ENCODE data around the gene MMRN1.

DNA sequence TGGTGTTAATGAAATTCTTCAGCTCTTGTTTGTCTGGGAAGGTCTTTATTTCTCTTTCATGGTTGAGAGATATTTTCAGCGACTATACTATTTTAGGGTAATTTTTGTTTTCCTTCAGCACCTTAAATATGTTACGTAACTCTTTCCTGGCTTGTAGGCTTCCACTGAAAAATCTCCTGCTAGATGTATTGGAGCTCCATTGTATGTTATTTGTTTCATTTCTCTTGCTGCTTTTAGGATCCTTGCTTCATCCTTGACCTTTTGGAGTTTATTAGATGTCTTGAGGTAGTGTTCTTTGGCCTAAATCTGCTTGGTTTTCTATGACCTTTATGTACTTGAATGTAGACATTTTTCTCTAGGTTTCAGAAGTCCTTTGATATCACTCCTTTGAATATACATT lies 93.6 kb downstream of the MMRN1 start:
- TF ChIP-seq, protein P1, sequence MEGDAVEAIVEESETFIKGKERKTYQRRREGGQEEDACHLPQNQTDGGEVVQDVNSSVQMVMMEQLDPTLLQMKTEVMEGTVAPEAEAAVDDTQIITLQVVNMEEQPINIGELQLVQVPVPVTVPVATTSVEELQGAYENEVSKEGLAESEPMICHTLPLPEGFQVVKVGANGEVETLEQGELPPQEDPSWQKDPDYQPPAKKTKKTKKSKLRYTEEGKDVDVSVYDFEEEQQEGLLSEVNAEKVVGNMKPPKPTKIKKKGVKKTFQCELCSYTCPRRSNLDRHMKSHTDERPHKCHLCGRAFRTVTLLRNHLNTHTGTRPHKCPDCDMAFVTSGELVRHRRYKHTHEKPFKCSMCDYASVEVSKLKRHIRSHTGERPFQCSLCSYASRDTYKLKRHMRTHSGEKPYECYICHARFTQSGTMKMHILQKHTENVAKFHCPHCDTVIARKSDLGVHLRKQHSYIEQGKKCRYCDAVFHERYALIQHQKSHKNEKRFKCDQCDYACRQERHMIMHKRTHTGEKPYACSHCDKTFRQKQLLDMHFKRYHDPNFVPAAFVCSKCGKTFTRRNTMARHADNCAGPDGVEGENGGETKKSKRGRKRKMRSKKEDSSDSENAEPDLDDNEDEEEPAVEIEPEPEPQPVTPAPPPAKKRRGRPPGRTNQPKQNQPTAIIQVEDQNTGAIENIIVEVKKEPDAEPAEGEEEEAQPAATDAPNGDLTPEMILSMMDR (IDR thresholded peaks at IDR 0.05), result no peak
- no peak for TF ChIP-seq POLR2A (IDR thresholded peaks at IDR 0.05)

All from transverse colon (tissue), 3 donors.